Skeletal muscle tissue (tissue), 5 donors: Measurements from ENCODE around the gene ERAP2. TPM values are rescaled to one million over a fixed set of nuclear protein-coding genes. Genes with fewer than 3 reads are reported as not detected.

Experiments
- H3K27ac ChIP-seq: one replicate; pipeline ENCODE4 v1.7.0; 2013; ENCODE audit warnings: mild to moderate bottlenecking, low read depth, low read length, inconsistent platforms
- H3K27me3 ChIP-seq, 3 donors: one replicate each; pipeline ENCODE4 v1.7.0; 2013; ENCODE audit warnings: low read length in 3 of 3; ENCODE audit not compliant: control insufficient read depth in 3 of 3, insufficient read depth in 3 of 3
- H3K36me3 ChIP-seq, 3 donors: one replicate each; pipeline ENCODE4 v1.7.0; 2013; ENCODE audit warnings: low read length in 3 of 3; ENCODE audit not compliant: control insufficient read depth in 3 of 3, insufficient read depth in 3 of 3
- H3K4me1 ChIP-seq, 3 donors: one replicate each; pipeline ENCODE4 v1.7.0; 2013; ENCODE audit warnings: low read length in 3 of 3, mild to moderate bottlenecking in 3 of 3; ENCODE audit not compliant: control insufficient read depth in 3 of 3, insufficient read depth in 3 of 3
- H3K4me3 ChIP-seq, 3 donors: one replicate each; pipeline ENCODE4 v1.7.0; 2013; ENCODE audit warnings: low read length in 3 of 3
- H3K9ac ChIP-seq, 3 donors: one replicate each; pipeline ENCODE4 v1.7.0; 2013; ENCODE audit warnings: low read length in 3 of 3, mild to moderate bottlenecking in 3 of 3, moderate library complexity in 2 of 3, low read depth in 1 of 3
- H3K9me3 ChIP-seq, 3 donors: one replicate each; pipeline ENCODE4 v1.7.0; 2013; ENCODE audit warnings: low read length in 3 of 3; ENCODE audit not compliant: control insufficient read depth in 3 of 3
- small RNA-seq: library from RNA; depleted of rRNA; stranded (forward); fragments of <200 nt; gene quantifications from one replicate; pipeline ENCODE3, GENCODE V24; 2014
- total RNA-seq: library from RNA; depleted of rRNA; stranded (reverse); fragments of >200 nt; gene quantifications from one replicate; pipeline ENCODE4 v1.2.3, GENCODE V29; 2014
- donor health status: Osteomylitis.

Gene ERAP2
- total RNA-seq, 1 donor from 2014 or later, result 20.9 TPM

DNA sequence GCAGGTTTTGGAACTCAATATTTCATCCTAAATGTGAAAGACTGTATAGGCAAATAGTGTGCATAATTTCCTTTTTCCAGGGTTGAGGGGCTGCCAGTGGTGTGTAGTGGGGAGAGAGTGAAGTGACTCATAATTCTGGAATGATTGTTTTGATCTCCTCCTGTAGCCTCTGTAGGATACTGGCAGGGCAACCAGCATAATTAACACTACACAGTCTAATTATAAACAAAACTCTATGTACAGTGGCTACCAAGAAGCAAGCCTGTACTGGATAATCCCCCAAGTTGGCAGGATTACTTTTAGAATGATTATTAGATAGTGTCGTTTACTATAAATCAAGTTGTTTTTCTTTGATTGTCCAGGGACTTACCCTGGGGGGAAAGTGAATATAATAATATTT lies 91.8 kb downstream of the ERAP2 start:
- Histone ChIP-seq H3K27ac (peak overlapping the region; percentile 45), H3K4me3 (no peak overlapping the region), H3K36me3 (no peaks in the 10 kb centered on the region), H3K4me1 (peaks cover 19 to 28% (median 22%) of the 10 kb centered on the region in 3 donors), H3K9me3 (no peaks in the 10 kb centered on the region), H3K9ac (no peak overlapping the region), H3K27me3 (no peaks in the 10 kb centered on the region)

DNA sequence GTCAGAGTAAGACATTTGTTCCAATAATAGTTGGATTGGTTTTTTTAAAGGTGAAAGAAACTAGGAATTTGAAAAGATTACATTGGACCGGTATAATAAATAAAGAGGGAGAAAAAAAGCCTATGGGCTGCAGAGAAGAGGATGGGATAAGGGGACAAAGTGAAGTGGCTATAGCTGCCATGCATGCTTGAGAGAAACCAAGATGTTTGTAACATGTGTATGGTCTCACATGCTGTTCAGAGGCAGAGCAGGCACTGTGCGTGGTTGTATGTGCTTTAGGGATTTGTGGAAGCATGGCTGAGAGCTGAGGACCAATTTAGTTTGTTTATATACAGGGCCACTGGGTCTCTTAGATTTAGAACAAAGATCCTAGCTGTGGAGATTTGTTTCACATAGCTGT lies 92.3 kb downstream of the ERAP2 start:
- Histone ChIP-seq H3K27ac (peak overlapping the region; percentile 45), H3K36me3 (no peaks in the 10 kb centered on the region), H3K9ac (no peak overlapping the region), H3K27me3 (no peaks in the 10 kb centered on the region), H3K4me1 (peaks cover 15 to 23% (median 20%) of the 10 kb centered on the region in 3 donors), H3K4me3 (no peak overlapping the region), H3K9me3 (no peaks in the 10 kb centered on the region)

Small RNA genes lying within 50 kb of the gene (small RNA-seq; reads per million reads assigned to genes)
- gene RF00019, result not detected

Other genes with a start within 250 kb of the ERAP2 start
- gene CAST, start 214.1 kb upstream of the ERAP2 start, total RNA-seq, result 87.2 TPM
- 24.0 TPM for gene ERAP1, start 68.6 kb upstream of the ERAP2 start, total RNA-seq
- gene LNPEP, start 59.6 kb downstream of the ERAP2 start, total RNA-seq, result 57.4 TPM